Spleen (tissue), 11 donors: ENCODE measurements around the gene SRXN1. TPM values are rescaled to one million over a fixed set of nuclear protein-coding genes. Genes with fewer than 3 reads are reported as not detected.

Source experiments
- DNase-seq: peaks from one replicate; pipeline ENCODE4 v3.0.0-alpha.2; 2020
- H3K27ac ChIP-seq, 8 donors: fragments of 200-600 bp; sonication (generic) in 7 of 8; 1 replicate in 4 of 8; 2 replicates in 4 of 8; pipeline versions ENCODE4 v1.5.0 to v1.8.0; 2016 to 2021; ENCODE audit warnings: inconsistent platforms in 4 of 8, mild to moderate bottlenecking in 4 of 8, moderate library complexity in 1 of 8
- H3K27me3 ChIP-seq, 7 donors: fragments of 200-600 bp; sonication (generic) in 6 of 7; replicated peaks in 1 of 7; 1 replicate in 4 of 7; 2 replicates in 3 of 7; pipeline versions ENCODE4 v1.5.0 to v1.8.0; 2016 to 2021; ENCODE audit warnings: inconsistent platforms in 3 of 7, mild to moderate bottlenecking in 1 of 7
- H3K36me3 ChIP-seq, 6 donors: fragments of 200-600 bp; sonication (generic) in 5 of 6; 1 replicate in 4 of 6; 2 replicates in 2 of 6; pipeline versions ENCODE4 v1.5.0 to v1.8.0; 2016 to 2021; ENCODE audit warnings: inconsistent platforms in 2 of 6
- H3K4me1 ChIP-seq, 6 donors: fragments of 200-600 bp; sonication (generic) in 5 of 6; 1 replicate in 3 of 6; 2 replicates in 3 of 6; pipeline versions ENCODE4 v1.5.0 to v1.8.0; 2016 to 2021; ENCODE audit warnings: inconsistent platforms in 3 of 6
- H3K4me3 ChIP-seq, 8 donors: fragments of 200-600 bp; sonication (generic) in 7 of 8; 1 replicate in 4 of 8; 2 replicates in 4 of 8; pipeline versions ENCODE4 v1.5.0 to v1.8.0; 2016 to 2021; ENCODE audit warnings: inconsistent platforms in 4 of 8, mild to moderate bottlenecking in 4 of 8, moderate library complexity in 2 of 8
- H3K9me3 ChIP-seq, 8 donors: fragments of 200-600 bp; sonication (generic) in 7 of 8; 1 replicate in 4 of 8; 2 replicates in 4 of 8; pipeline versions ENCODE4 v1.5.0 to v1.8.0; 2016 to 2021; ENCODE audit warnings: inconsistent platforms in 4 of 8
- POLR2A ChIP-seq, 3 donors: fragments of 450-650 bp; IDR thresholded peaks; one replicate each; pipeline ENCODE4 v1.5.1; 2017; ENCODE audit warnings: antibody characterized with exemption in 3 of 3, mild to moderate bottlenecking in 1 of 3
- POLR2AphosphoS5 ChIP-seq, 3 donors: sonication (generic); formaldehyde crosslinking; IDR thresholded peaks; one replicate each; pipeline ENCODE4 v1.5.1; 2017; ENCODE audit warnings: antibody characterized with exemption in 3 of 3
- WGBS, 5 donors: extraction: QIAGEN DNeasy Blood & Tissue Kit in 3 of 5; methylation state at CpG; one replicate each; pipeline versions ENCODE4 v1.1.5 to v1.1.7; 2013 to 2018; 5-methylcytosine and 5-hydroxymethylcytosine counted together
- intact Hi-C: fragments of 100-400 bp; cut with DNase I; formaldehyde crosslinking; loops from one replicate; pipeline ENCODE4 v1.15.0; 2023; ENCODE audit warnings: low total_unique reads
- polyA plus RNA-seq, 3 donors: library from polyadenylated mRNA; stranded (reverse); fragments of 200-250 nt; gene quantifications; one replicate each; pipeline ENCODE4 v1.2.1, GENCODE V29; 2013
- total RNA-seq, 7 donors: library from RNA; depleted of rRNA in 3 of 7; stranded (reverse); fragments of >200 nt in 3 of 7; fragmentation: NEBNext Ultra II Directional in 4 of 7; extraction: Animal tissue kit (Norgen Biotek cat#: 25700) in 4 of 7; gene quantifications; one replicate each; pipeline versions ENCODE4 v1.1.0 to v1.2.1, GENCODE V29; 2016 to 2021
- TF ChIP-seq, protein P1 (sequence below), 11 experiments: fragments of 200-600 bp in 7 of 11; fragments of 450-650 bp in 4 of 11; sonication (generic) in 4 of 11; IDR thresholded peaks in 8 of 11; conservative IDR thresholded peaks in 3 of 11; 1 replicate in 7 of 11; 2 replicates in 4 of 11; pipeline versions ENCODE4 v1.4.0 to v1.8.0; 2016 to 2021; ENCODE audit warnings: antibody characterized with exemption in 11 of 11, inconsistent platforms in 4 of 11, mild to moderate bottlenecking in 1 of 11
- donor health status: healthy with polysubstance abuse.
- donor health status: DM: no; HTN: no; CAD: no; lungs with moderate emphysema.
- donor health status: DM: no; HTN: no; CAD: no.
- donor health status: Bipolar disorder and iron deficiency.
- donor health status: healthy.
- donor health status: DM: no; HTN: no; CAD: no.
- donor health status: DM: yes; HTN: yes; CAD: no.

The SRXN1 gene
- total and polyA plus RNA-seq, 10 donors = 4.5 to 31.3 (median 12.7) TPM

DNA sequence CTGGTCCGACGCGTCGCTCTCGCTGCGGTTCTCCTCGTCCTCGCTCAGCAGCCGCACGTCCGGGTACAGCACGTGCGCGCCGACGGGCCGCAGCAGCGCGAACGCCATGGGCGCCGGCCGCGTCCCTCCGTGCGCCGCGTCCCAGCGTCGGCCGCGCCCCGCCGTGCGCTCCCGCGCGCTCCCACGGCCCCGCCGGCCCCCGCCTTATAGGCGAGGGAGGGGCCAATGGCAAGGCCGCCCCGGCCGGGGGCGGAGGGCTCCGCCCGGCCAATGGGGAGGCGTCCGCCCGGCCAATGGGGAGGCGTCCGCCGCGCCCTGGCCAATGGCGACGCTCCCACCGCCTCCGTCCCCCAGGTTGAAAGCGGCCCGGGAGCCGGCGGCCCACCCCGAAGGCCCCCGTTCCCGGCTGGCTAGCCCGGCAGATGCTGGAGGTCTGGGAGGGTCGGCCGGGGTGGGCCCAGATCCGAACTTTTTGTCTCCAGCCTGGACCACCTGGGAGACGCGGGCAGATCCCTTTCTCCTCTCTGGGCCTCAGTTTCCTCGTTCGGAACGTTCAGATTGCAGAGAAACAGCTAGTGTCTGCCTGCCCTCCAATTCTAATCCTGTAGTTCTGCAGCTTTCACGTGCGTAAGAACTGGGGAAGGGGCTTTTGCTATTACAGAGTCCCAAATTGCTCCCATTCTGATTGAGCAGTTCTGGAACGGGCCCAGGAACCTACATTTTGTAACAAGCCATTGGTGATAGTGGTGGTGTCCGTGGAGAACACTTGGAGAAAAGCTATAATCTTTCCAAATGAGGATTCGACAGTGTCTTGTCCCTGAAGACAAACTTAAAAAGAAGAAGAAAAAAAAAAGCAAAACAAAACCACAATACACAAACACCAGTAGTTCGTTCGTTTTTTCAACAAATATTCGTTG lies 42.6 kb downstream of the SRXN1 start, which contains the start of gene TCF15:
Gene TCF15 (minus strand): TSS at position 180 of the 917 bp plus-strand sequence. CDS start 72 bp downstream, at position 108.
- 7 to 28% (median 12%) methylated on average over 15 to 84 of the region's 84 CpGs for WGBS, 5 donors
- Histone ChIP-seq H3K36me3 (no peaks in the 10 kb centered on the region), H3K9me3 (no peaks in the 10 kb centered on the region), H3K27ac (no peak within 1 kb of the TSS), H3K27me3 (peaks cover 0 to 89% (median 51%) of the 10 kb centered on the region in 7 donors), H3K4me1 (peaks cover 0 to 28% (median 16%) of the 10 kb centered on the region in 6 donors), H3K4me3 (peak within 1 kb of the TSS in 1 of 8 donors; percentile 59)
- no peak for DNase-seq
- intact Hi-C loops = no loop called here
- TF ChIP-seq, protein P1, sequence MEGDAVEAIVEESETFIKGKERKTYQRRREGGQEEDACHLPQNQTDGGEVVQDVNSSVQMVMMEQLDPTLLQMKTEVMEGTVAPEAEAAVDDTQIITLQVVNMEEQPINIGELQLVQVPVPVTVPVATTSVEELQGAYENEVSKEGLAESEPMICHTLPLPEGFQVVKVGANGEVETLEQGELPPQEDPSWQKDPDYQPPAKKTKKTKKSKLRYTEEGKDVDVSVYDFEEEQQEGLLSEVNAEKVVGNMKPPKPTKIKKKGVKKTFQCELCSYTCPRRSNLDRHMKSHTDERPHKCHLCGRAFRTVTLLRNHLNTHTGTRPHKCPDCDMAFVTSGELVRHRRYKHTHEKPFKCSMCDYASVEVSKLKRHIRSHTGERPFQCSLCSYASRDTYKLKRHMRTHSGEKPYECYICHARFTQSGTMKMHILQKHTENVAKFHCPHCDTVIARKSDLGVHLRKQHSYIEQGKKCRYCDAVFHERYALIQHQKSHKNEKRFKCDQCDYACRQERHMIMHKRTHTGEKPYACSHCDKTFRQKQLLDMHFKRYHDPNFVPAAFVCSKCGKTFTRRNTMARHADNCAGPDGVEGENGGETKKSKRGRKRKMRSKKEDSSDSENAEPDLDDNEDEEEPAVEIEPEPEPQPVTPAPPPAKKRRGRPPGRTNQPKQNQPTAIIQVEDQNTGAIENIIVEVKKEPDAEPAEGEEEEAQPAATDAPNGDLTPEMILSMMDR (IDR thresholded peaks at IDR 0.05 in 8 of 11, conservative IDR thresholded peaks at IDR 0.05 in 3 of 11) = no peak
- TF ChIP-seq POLR2A (IDR thresholded peaks at IDR 0.05) (no peak), POLR2AphosphoS5 (IDR thresholded peaks at IDR 0.05) (no peak)

DNA sequence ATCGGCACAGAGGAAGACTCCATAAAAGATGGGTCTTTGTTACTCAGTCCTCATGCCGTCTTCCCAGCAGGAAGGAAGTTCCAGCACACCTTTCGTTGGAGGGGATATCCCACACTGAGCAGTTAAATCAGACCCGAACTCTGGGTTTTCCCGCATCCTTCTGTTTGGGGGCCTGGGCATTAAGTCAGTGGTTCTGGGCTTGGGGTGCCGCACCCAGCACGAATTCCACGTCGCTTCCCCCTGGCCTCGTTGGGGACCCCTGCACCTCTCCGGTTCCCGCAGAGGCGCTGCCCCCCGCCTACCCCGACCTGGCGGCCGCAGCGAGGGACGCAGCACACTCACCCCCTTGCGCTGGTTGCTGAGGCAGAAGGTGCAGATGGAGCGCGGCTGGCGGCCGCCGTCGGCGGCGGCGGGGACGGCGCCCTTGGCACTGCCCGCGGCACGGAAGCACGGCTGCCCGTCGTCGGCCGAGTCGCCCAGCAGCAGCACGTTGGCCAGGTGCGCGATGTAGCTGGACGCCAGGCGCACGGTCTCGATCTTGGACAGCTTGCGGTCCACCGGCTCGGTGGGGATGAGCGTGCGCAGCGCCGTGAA lies 43.5 kb downstream of the SRXN1 start:
- intact Hi-C loops = no loop called here
- TF ChIP-seq POLR2AphosphoS5 (IDR thresholded peaks at IDR 0.05) = no peak
- no peak for DNase-seq
- no peaks in the 10 kb centered on the region for H3K9me3 ChIP-seq
- no peak overlapping the region for H3K27ac ChIP-seq
- no peaks in the 10 kb centered on the region for H3K36me3 ChIP-seq
- 6 to 22% (median 11%) methylated on average over 15 to 53 of the region's 54 CpGs for WGBS, 5 donors
- H3K4me1 ChIP-seq = peaks cover 0 to 28% (median 16%) of the 10 kb centered on the region in 6 donors
- peak overlapping the region in 1 of 8 donors; percentile 59 for H3K4me3 ChIP-seq
- H3K27me3 ChIP-seq = peaks cover 0 to 90% (median 51%) of the 10 kb centered on the region in 7 donors

DNA sequence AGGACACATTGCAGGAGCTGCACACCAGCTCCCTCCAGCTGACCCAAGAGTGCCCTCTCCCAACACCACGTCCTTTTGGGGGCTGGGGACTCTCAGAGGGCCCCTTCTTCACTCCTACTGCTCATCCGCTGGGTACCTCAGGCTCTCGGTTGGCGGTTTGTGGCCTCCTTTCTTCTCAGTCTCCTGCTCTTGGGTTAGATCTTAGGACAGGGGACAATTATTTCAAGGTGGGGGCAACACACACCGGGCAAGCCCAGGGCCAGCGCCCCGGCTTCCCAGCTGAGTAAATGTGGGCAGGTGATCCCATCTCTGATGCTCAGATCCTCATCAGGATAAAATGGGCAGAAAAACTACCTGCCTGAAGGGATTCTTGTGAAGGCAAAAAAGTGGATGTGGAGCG lies 44.0 kb downstream of the SRXN1 start:
- 82 to 89% (median 87%) methylated on average over 8 of the region's 8 CpGs for WGBS, 5 donors
- intact Hi-C loops = no loop called here
- no peaks in the 10 kb centered on the region for H3K9me3 ChIP-seq
- peaks cover 0 to 91% (median 51%) of the 10 kb centered on the region in 7 donors for H3K27me3 ChIP-seq
- no peak overlapping the region for H3K27ac ChIP-seq
- no peaks in the 10 kb centered on the region for H3K36me3 ChIP-seq
- H3K4me1 ChIP-seq = peaks cover 0 to 28% (median 16%) of the 10 kb centered on the region in 6 donors
- TF ChIP-seq POLR2A (IDR thresholded peaks at IDR 0.05) (no peak), POLR2AphosphoS5 (IDR thresholded peaks at IDR 0.05) (no peak)
- TF ChIP-seq, protein P1 (IDR thresholded peaks at IDR 0.05 in 8 of 11, conservative IDR thresholded peaks at IDR 0.05 in 3 of 11) = no peak
- H3K4me3 ChIP-seq = no peak overlapping the region
- no peak for DNase-seq

DNA sequence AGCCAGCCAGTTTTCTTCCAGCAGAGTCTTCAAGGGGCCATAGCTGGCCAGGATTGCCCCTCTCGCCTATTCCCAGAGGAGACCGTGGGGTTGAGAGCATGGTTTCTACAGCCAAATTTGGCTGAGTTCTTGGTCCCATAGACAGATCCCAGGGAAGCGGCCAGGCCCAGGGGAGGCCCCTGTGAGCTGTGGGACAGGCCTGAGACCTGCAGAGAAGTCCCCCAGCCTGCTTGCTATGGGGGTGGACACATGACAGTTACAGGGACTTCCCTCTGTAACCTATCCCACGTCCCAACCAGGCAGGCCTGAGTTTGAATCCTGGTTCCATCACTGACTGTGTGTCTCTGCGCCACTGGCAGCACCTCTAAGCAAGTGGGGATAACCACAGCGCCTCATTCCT lies 45.5 kb downstream of the SRXN1 start:
- no peaks in the 10 kb centered on the region for H3K9me3 ChIP-seq
- peaks cover 0 to 30% (median 17%) of the 10 kb centered on the region in 6 donors for H3K4me1 ChIP-seq
- H3K27ac ChIP-seq = no peak overlapping the region
- H3K27me3 ChIP-seq = peaks cover 0 to 78% (median 47%) of the 10 kb centered on the region in 7 donors
- WGBS, 5 donors = 76 to 90% (median 82%) methylated on average over 4 to 6 of the region's 6 CpGs
- DNase-seq = no peak
- H3K36me3 ChIP-seq = no peaks in the 10 kb centered on the region
- H3K4me3 ChIP-seq = no peak overlapping the region
- intact Hi-C loops = no loop called here
- no peak for TF ChIP-seq POLR2AphosphoS5 (IDR thresholded peaks at IDR 0.05)
- TF ChIP-seq, protein P1 (IDR thresholded peaks at IDR 0.05 in 8 of 11, conservative IDR thresholded peaks at IDR 0.05 in 3 of 11) = no peak
- TF ChIP-seq POLR2A (IDR thresholded peaks at IDR 0.05) = no peak
